Effector memory CD4-positive, alpha-beta T cell (primary cell): Measurements from ENCODE around the gene PTRH1.

Source experiments
- DNase-seq, 3 donors: peaks; one replicate each; pipeline ENCODE4 v3.0.0-alpha.2; 2020
- H3K27ac ChIP-seq: 2 replicates; pipeline ENCODE4 v1.7.0; 2013; ENCODE audit warnings: mild to moderate bottlenecking, low read length, moderate library complexity; ENCODE audit not compliant: insufficient read depth, poor library complexity, severe bottlenecking
- H3K27me3 ChIP-seq: replicated peaks from 2 replicates; pipeline ENCODE4 v1.7.0; 2013; ENCODE audit warnings: mild to moderate bottlenecking, low read length; ENCODE audit not compliant: insufficient read depth, control insufficient read depth, poor library complexity, severe bottlenecking
- H3K36me3 ChIP-seq: 2 replicates; pipeline ENCODE4 v1.7.0; 2013; ENCODE audit warnings: mild to moderate bottlenecking, low read length, moderate library complexity; ENCODE audit not compliant: control insufficient read depth, insufficient read depth
- H3K4me1 ChIP-seq: 2 replicates; pipeline ENCODE4 v1.7.0; 2013; ENCODE audit warnings: low read length, mild to moderate bottlenecking; ENCODE audit not compliant: control insufficient read depth, insufficient read depth, poor library complexity, severe bottlenecking
- H3K4me3 ChIP-seq: 2 replicates; pipeline ENCODE4 v1.7.0; 2013; ENCODE audit warnings: low read length, low read depth, mild to moderate bottlenecking; ENCODE audit not compliant: insufficient read depth, poor library complexity, severe bottlenecking
- H3K9me3 ChIP-seq: 2 replicates; pipeline ENCODE4 v1.7.0; 2013; ENCODE audit warnings: mild to moderate bottlenecking, low read length, moderate library complexity; ENCODE audit not compliant: control insufficient read depth

Gene PTRH1

GRCh38 chr9:127754099-127755060 lies 38.9 kb upstream of the PTRH1 start:
- Histone ChIP-seq H3K4me3 (no peak overlapping the region), H3K36me3 (peaks cover 50% of the 10 kb centered on the region)

GRCh38 chr9:127753622-127754021 lies 38.2 kb upstream of the PTRH1 start:
- no peak overlapping the region for H3K27ac ChIP-seq
- H3K4me1 ChIP-seq = no peaks in the 10 kb centered on the region
- no peaks in the 10 kb centered on the region for H3K9me3 ChIP-seq
- no peak for DNase-seq
- peaks cover 55% of the 10 kb centered on the region for H3K36me3 ChIP-seq
- no peaks in the 10 kb centered on the region for H3K27me3 ChIP-seq
- no peak overlapping the region for H3K4me3 ChIP-seq

More at GRCh38 chr9:127754099-127755060, 38.9 kb upstream of the PTRH1 start:
- H3K9me3 ChIP-seq = no peaks in the 10 kb centered on the region
- no peaks in the 10 kb centered on the region for H3K27me3 ChIP-seq
- no peak for DNase-seq
- H3K4me1 ChIP-seq = no peaks in the 10 kb centered on the region
- no peak overlapping the region for H3K27ac ChIP-seq

GRCh38 chr9:127753148-127753547 lies 37.7 kb upstream of the PTRH1 start:
- Histone ChIP-seq H3K4me1 (no peaks in the 10 kb centered on the region), H3K36me3 (peaks cover 55% of the 10 kb centered on the region), H3K27me3 (no peaks in the 10 kb centered on the region), H3K27ac (no peak overlapping the region), H3K9me3 (no peaks in the 10 kb centered on the region), H3K4me3 (no peak overlapping the region)
- no peak for DNase-seq

GRCh38 chr9:127751269-127752054 lies 36.0 kb upstream of the PTRH1 start:
- no peaks in the 10 kb centered on the region for H3K9me3 ChIP-seq
- no peak for DNase-seq
- H3K36me3 ChIP-seq = peaks cover 66% of the 10 kb centered on the region
- no peak overlapping the region for H3K27ac ChIP-seq
- no peak overlapping the region for H3K4me3 ChIP-seq
- no peaks in the 10 kb centered on the region for H3K4me1 ChIP-seq
- H3K27me3 ChIP-seq = no peaks in the 10 kb centered on the region

GRCh38 chr9:127749090-127749787 lies 33.8 kb upstream of the PTRH1 start:
- H3K27ac ChIP-seq = no peak overlapping the region
- H3K4me3 ChIP-seq = no peak overlapping the region
- H3K36me3 ChIP-seq = peaks cover 77% of the 10 kb centered on the region
- DNase-seq = no peak
- no peaks in the 10 kb centered on the region for H3K27me3 ChIP-seq
- H3K4me1 ChIP-seq = no peaks in the 10 kb centered on the region
- no peaks in the 10 kb centered on the region for H3K9me3 ChIP-seq

- DNase-seq = no peak
- H3K4me3 ChIP-seq = no peak overlapping the region
- H3K27ac ChIP-seq = no peak overlapping the region
- no peaks in the 10 kb centered on the region for H3K27me3 ChIP-seq
- H3K36me3 ChIP-seq = peaks cover 78% of the 10 kb centered on the region
- H3K9me3 ChIP-seq = no peaks in the 10 kb centered on the region
- H3K4me1 ChIP-seq = no peaks in the 10 kb centered on the region
Measured at GRCh38 chr9:127746959-127747569, 31.6 kb upstream of the PTRH1 start.

- no peaks in the 10 kb centered on the region for H3K9me3 ChIP-seq
- H3K4me1 ChIP-seq = no peaks in the 10 kb centered on the region
- H3K27ac ChIP-seq = no peak overlapping the region
- H3K36me3 ChIP-seq = peaks cover 84% of the 10 kb centered on the region
- no peak for DNase-seq
- no peak overlapping the region for H3K4me3 ChIP-seq
- H3K27me3 ChIP-seq = no peaks in the 10 kb centered on the region
Measured at GRCh38 chr9:127744398-127745110, 29.1 kb upstream of the PTRH1 start.

- Histone ChIP-seq H3K9me3 (no peaks in the 10 kb centered on the region), H3K4me3 (no peak overlapping the region), H3K27ac (peak overlapping the region; percentile 32), H3K36me3 (peaks cover 82% of the 10 kb centered on the region), H3K4me1 (no peaks in the 10 kb centered on the region), H3K27me3 (no peaks in the 10 kb centered on the region)
- DNase-seq = no peak
Measured at GRCh38 chr9:127742435-127743088, 27.1 kb upstream of the PTRH1 start.
